KMS-11 (cell line): ENCODE results near the gene ADARB1.
A peak's percentile ranks its signal among the peaks of the same experiment; 100 is the strongest.

Source experiments
- H2AFZ ChIP-seq: fragments of 200-600 bp; sonication (generic); 2 replicates; pipeline ENCODE4 v1.6.1; 2016; ENCODE audit warnings: antibody characterized with exemption, mixed run types, low read depth
- H3K27ac ChIP-seq: fragments of 200-600 bp; sonication (generic); 2 replicates; pipeline ENCODE4 v1.6.1; 2016; ENCODE audit warnings: mild to moderate bottlenecking, mixed run types
- H3K27me3 ChIP-seq: fragments of 200-600 bp; sonication (generic); 2 replicates; pipeline ENCODE4 v1.6.1; 2017; ENCODE audit warnings: mild to moderate bottlenecking, low read depth, mixed run types, moderate library complexity; ENCODE audit not compliant: insufficient read depth
- H3K36me3 ChIP-seq: fragments of 200-600 bp; sonication (generic); 2 replicates; pipeline ENCODE4 v1.6.1; 2017; ENCODE audit warnings: mild to moderate bottlenecking, mixed run types; ENCODE audit not compliant: insufficient read depth
- H3K4me1 ChIP-seq: fragments of 200-600 bp; sonication (generic); 2 replicates; pipeline ENCODE4 v1.6.1; 2016; ENCODE audit warnings: mild to moderate bottlenecking, low read depth, mixed run types; ENCODE audit not compliant: poor library complexity, severe bottlenecking
- H3K4me2 ChIP-seq: fragments of 200-600 bp; sonication (generic); 2 replicates; pipeline ENCODE4 v1.7.0; 2016; ENCODE audit warnings: mild to moderate bottlenecking, mixed run types
- H3K4me3 ChIP-seq: fragments of 200-600 bp; sonication (generic); IDR thresholded peaks from 2 replicates; pipeline ENCODE4 v1.6.1; 2017; ENCODE audit warnings: low read depth, low read length, mixed read lengths; ENCODE audit not compliant: insufficient read depth
- H3K79me2 ChIP-seq: fragments of 200-600 bp; sonication (generic); 2 replicates; pipeline ENCODE4 v1.6.1; 2016; ENCODE audit warnings: low read depth, mixed run types; ENCODE audit not compliant: insufficient read depth
- H3K9ac ChIP-seq: fragments of 200-600 bp; sonication (generic); 2 replicates; pipeline ENCODE4 v1.6.1; 2016; ENCODE audit warnings: mild to moderate bottlenecking, mixed run types
- H4K20me1 ChIP-seq: fragments of 200-600 bp; sonication (generic); 2 replicates; pipeline ENCODE4 v1.6.1; 2016; ENCODE audit warnings: mild to moderate bottlenecking, mixed run types; ENCODE audit not compliant: insufficient read depth
- TF ChIP-seq, protein P1 (sequence below): fragments of 200-600 bp; sonication (generic); conservative IDR thresholded peaks from 2 replicates; pipeline ENCODE4 v1.6.1; 2017; ENCODE audit warnings: low read depth, mild to moderate bottlenecking, antibody characterized with exemption, low read length, moderate library complexity, mixed read lengths

ADARB1 gene

DNA sequence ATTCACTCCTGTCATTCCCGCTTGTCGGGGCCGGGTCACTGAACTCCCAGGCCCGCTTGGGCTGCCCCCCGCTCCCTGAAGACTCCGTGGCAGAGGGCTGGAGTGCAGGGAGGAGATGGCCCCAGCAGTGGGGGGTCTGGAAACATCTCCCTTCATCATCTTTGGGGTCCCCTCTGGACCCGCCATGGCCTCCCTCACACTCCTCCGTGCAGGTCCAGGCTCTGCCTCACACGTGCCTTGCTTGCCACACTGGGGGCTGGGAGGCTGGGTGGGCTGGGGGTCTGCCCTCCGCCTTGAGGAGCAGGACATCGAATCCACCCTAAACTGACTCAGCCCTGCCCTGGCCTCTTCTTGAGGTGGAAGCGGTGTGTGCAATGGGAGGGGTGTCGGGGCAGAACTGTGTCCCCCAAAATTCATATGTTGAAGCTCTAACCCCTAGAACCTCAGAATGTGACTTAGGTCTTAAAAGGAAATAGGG, 178.1 kb downstream of the ADARB1 start:
- TF ChIP-seq, protein P1, sequence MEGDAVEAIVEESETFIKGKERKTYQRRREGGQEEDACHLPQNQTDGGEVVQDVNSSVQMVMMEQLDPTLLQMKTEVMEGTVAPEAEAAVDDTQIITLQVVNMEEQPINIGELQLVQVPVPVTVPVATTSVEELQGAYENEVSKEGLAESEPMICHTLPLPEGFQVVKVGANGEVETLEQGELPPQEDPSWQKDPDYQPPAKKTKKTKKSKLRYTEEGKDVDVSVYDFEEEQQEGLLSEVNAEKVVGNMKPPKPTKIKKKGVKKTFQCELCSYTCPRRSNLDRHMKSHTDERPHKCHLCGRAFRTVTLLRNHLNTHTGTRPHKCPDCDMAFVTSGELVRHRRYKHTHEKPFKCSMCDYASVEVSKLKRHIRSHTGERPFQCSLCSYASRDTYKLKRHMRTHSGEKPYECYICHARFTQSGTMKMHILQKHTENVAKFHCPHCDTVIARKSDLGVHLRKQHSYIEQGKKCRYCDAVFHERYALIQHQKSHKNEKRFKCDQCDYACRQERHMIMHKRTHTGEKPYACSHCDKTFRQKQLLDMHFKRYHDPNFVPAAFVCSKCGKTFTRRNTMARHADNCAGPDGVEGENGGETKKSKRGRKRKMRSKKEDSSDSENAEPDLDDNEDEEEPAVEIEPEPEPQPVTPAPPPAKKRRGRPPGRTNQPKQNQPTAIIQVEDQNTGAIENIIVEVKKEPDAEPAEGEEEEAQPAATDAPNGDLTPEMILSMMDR: no peak

DNA sequence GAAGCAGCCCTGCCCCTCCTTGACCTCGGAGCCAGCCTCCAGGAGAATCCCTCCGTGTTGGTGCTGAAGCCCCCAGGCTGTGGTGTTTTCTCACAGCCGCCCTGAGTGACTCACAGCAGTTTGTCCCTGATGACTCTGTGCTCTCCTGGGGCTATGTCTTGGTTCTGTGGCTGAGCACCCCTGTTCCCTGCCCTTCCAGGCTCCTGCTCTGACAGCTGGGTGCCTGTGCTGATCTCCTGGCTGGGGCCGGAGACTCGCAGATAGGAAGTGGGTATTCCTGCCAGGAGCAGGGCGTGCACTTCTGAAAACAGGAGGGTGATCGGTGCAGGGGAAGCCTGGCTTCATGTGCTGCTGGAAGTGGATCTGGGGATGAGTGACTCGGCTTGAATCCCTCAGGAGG, 178.8 kb downstream of the ADARB1 start:
- TF ChIP-seq, protein P1: no peak
- H2AFZ ChIP-seq: no peak overlapping the region
- no peaks in the 10 kb centered on the region for H4K20me1 ChIP-seq
- H3K4me3 ChIP-seq: no peak overlapping the region
- no peaks in the 10 kb centered on the region for H3K79me2 ChIP-seq
- H3K36me3 ChIP-seq: no peaks in the 10 kb centered on the region
- no peak overlapping the region for H3K27ac ChIP-seq
- no peak overlapping the region for H3K9ac ChIP-seq
- no peak overlapping the region for H3K4me2 ChIP-seq
- H3K27me3 ChIP-seq: no peaks in the 10 kb centered on the region; the same call in 1 of the 2 replicates
- no peaks in the 10 kb centered on the region for H3K4me1 ChIP-seq

More for the DNA sequence above, 178.1 kb downstream of the ADARB1 start:
- Histone ChIP-seq H3K4me2 (no peak overlapping the region), H3K27me3 (peaks cover 3% of the 10 kb centered on the region), H3K9ac (no peak overlapping the region), H2AFZ (no peak overlapping the region), H3K4me1 (no peaks in the 10 kb centered on the region), H3K4me3 (no peak overlapping the region), H3K36me3 (no peaks in the 10 kb centered on the region), H4K20me1 (no peaks in the 10 kb centered on the region), H3K79me2 (no peaks in the 10 kb centered on the region), H3K27ac (no peak overlapping the region)

DNA sequence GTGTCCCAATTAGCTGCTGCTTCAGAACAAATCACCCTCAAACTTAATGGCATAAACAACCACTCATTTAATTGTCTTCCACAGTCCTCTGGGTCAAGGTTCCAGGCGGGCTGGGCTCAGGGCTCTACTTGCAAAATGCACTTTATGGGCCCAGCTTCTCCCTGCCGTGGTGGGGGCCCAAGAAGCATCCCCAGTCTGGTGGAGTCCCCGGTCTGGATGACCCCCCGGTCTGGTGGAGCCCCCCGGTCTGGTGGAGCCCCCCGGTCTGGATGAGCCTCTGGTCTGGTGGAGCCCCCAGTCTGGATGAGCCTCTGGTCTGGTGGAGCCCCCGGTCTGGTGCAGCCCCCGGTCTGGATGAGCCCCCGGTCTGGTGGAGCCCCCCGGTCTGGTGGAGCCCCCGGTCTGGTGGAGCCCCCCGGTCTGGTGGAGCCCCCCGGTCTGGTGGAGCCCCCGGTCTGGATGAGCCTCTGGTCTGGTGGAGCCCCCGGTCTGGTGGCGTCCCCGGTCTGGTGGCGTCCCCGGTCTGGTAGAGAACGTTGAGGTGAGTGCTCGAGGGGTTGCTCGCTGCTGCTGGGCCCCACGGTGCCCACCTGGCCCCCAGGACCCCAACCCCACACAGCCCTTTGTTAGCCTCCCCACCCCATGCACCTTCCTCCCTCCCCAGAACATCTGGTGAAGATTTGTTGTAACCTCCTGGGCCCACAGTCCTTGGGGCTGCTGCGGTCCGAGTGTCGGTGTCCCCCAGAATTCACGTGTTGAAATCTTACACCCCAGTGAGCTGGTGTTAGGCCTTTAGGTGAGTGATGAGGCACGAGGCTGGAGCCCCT, 179.5 kb downstream of the ADARB1 start:
- H3K4me2 ChIP-seq: no peak overlapping the region
- H4K20me1 ChIP-seq: no peaks in the 10 kb centered on the region
- TF ChIP-seq, protein P1: no peak
- no peaks in the 10 kb centered on the region; the same call in 1 of the 2 replicates for H3K27me3 ChIP-seq
- H3K9ac ChIP-seq: no peak overlapping the region
- no peak overlapping the region for H3K4me3 ChIP-seq
- H3K4me1 ChIP-seq: no peaks in the 10 kb centered on the region
- H3K36me3 ChIP-seq: no peaks in the 10 kb centered on the region
- no peaks in the 10 kb centered on the region for H3K79me2 ChIP-seq
- no peak overlapping the region for H2AFZ ChIP-seq
- H3K27ac ChIP-seq: no peak overlapping the region

DNA sequence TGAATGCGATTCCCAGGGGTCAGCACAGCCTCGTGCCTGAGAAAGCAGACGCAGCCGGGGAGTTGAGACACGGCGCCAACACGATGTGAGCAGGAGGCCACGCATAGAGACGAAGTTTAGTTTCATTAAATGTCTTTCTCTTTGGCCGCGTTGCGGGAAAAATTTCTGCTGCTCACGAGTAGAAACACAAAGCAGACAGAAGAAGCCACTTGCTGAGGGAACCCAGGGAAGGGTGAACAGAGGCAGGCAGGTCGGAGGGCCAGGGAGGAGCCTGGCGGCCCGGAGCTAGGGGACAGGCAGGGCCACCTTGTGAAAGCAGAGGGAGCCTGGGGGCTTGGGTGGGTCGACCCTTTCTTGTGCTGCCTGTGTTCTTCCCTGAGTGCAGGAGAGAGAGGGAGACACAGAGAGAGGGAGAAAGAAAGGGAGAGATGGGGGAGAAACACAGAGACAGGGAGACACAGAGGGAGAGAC, 180.1 kb downstream of the ADARB1 start:
- Histone ChIP-seq H4K20me1 (no peaks in the 10 kb centered on the region), H3K4me1 (no peaks in the 10 kb centered on the region), H2AFZ (peak overlapping the region; percentile 60; the same call in 1 of the 2 replicates)

More for the DNA sequence above, 180.1 kb downstream of the ADARB1 start:
- Histone ChIP-seq H3K36me3 (no peaks in the 10 kb centered on the region), H3K4me2 (peak overlapping the region; percentile 47; the same call in 1 of the 2 replicates), H3K27me3 (no peaks in the 10 kb centered on the region; the same call in 1 of the 2 replicates), H3K4me3 (no peak overlapping the region), H3K79me2 (no peaks in the 10 kb centered on the region), H3K9ac (no peak overlapping the region), H3K27ac (no peak overlapping the region)
- TF ChIP-seq, protein P1: no peak
